Activated naive CD8-positive, alpha-beta T cell treated with anti-CD3 and anti-CD28 coated beads, Interleukin-2, amount 10 ng/mL, durations not matched to agents 7 days and 5 days (primary cell): ENCODE measurements around the gene MPHOSPH8. TPM values are rescaled to one million over a fixed set of nuclear protein-coding genes. Genes with fewer than 3 reads are reported as not detected.

ENCODE experiments used
- ATAC-seq: fragments of 150-1000 bp; cut with Tn5 transposase; one replicate; pipeline ENCODE4 v1.10.0; 2021; ENCODE audit warnings: low read depth, moderate library complexity
- POLR2A ChIA-PET: fragments of 350-600 bp; sonication (Branson Sonifier 250); formaldehyde crosslinking; loops from one replicate; lab custom pipeline; 2021; ENCODE audit warnings: antibody characterized with exemption; lab: Charles Lee
- DNase-seq: peaks from one replicate; pipeline ENCODE4 v3.0.0; 2021
- H3K27ac Mint-ChIP-seq: one replicate; pipeline ENCODE4 v1.8.0; 2022; ENCODE audit warnings: mild to moderate bottlenecking, mixed read lengths
- H3K27me3 Mint-ChIP-seq: one replicate; pipeline ENCODE4 v1.8.0; 2022; ENCODE audit warnings: mild to moderate bottlenecking, moderate library complexity, mixed read lengths
- H3K36me3 Mint-ChIP-seq: one replicate; pipeline ENCODE4 v1.8.0; 2021; ENCODE audit warnings: mild to moderate bottlenecking, mixed read lengths
- H3K4me1 Mint-ChIP-seq: one replicate; pipeline ENCODE4 v1.8.0; 2021; ENCODE audit warnings: mixed read lengths
- H3K4me3 Mint-ChIP-seq: one replicate; pipeline ENCODE4 v1.8.0; 2022; ENCODE audit warnings: mild to moderate bottlenecking, moderate library complexity, mixed read lengths
- H3K9me3 Mint-ChIP-seq: one replicate; pipeline ENCODE4 v1.8.0; 2021; ENCODE audit warnings: mixed read lengths
- total RNA-seq, 2 experiments: library from RNA; stranded (reverse); gene quantifications; one replicate each; pipeline ENCODE4 v1.2.3, GENCODE V29; 2021

Gene MPHOSPH8
- total RNA-seq, 2 experiments from 2014 or later: 62.6 to 65.9 TPM

- no peaks in the 10 kb centered on the region for H3K27me3 Mint-ChIP-seq
- POLR2A ChIA-PET: no interaction called here
- ATAC-seq: no peak
- H3K36me3 Mint-ChIP-seq: peaks cover 34% of the 10 kb centered on the region
- H3K9me3 Mint-ChIP-seq: no peaks in the 10 kb centered on the region
- no peak overlapping the region for H3K27ac Mint-ChIP-seq
- DNase-seq: no peak
- no peak overlapping the region for H3K4me3 Mint-ChIP-seq
- peaks cover 3% of the 10 kb centered on the region for H3K4me1 Mint-ChIP-seq
These were observed 12.6 kb downstream of the MPHOSPH8 start for GRCh38 chr13:19646063-19646462.

- POLR2A ChIA-PET: no interaction called here
- ATAC-seq: no peak
- Mint-ChIP-seq H3K4me3 (no peak overlapping the region), H3K27me3 (no peaks in the 10 kb centered on the region), H3K4me1 (peaks cover 2% of the 10 kb centered on the region), H3K9me3 (no peaks in the 10 kb centered on the region), H3K27ac (no peak overlapping the region), H3K36me3 (peaks cover 33% of the 10 kb centered on the region)
- DNase-seq: no peak
These were observed 17.3 kb downstream of the MPHOSPH8 start for GRCh38 chr13:19650742-19651141.

GRCh38 chr13:19657872-19658591 lies 24.6 kb downstream of the MPHOSPH8 start:
- DNase-seq (no peak), ATAC-seq (no peak)
- POLR2A ChIA-PET: no interaction called here
- Mint-ChIP-seq H3K36me3 (peaks cover 24% of the 10 kb centered on the region), H3K9me3 (no peaks in the 10 kb centered on the region), H3K4me1 (peaks cover 2% of the 10 kb centered on the region), H3K27me3 (no peaks in the 10 kb centered on the region), H3K27ac (peak overlapping the region; percentile 12), H3K4me3 (no peak overlapping the region)

GRCh38 chr13:19658831-19659230 lies 25.4 kb downstream of the MPHOSPH8 start:
- H3K36me3 Mint-ChIP-seq: peaks cover 24% of the 10 kb centered on the region
- no peak for DNase-seq
- no peaks in the 10 kb centered on the region for H3K27me3 Mint-ChIP-seq
- POLR2A ChIA-PET: no interaction called here
- no peaks in the 10 kb centered on the region for H3K9me3 Mint-ChIP-seq
- H3K4me1 Mint-ChIP-seq: no peaks in the 10 kb centered on the region
- no peak for ATAC-seq
- no peak overlapping the region for H3K4me3 Mint-ChIP-seq
- H3K27ac Mint-ChIP-seq: no peak overlapping the region

- H3K27ac Mint-ChIP-seq: no peak overlapping the region
- no peak for DNase-seq
- peaks cover 9% of the 10 kb centered on the region for H3K4me1 Mint-ChIP-seq
- H3K4me3 Mint-ChIP-seq: no peak overlapping the region
- ATAC-seq: no peak
- POLR2A ChIA-PET: no interaction called here
- H3K27me3 Mint-ChIP-seq: no peaks in the 10 kb centered on the region
- peaks cover 32% of the 10 kb centered on the region for H3K36me3 Mint-ChIP-seq
- no peaks in the 10 kb centered on the region for H3K9me3 Mint-ChIP-seq
These were observed 27.7 kb downstream of the MPHOSPH8 start for GRCh38 chr13:19661126-19661525.

- DNase-seq: no peak
These were observed 28.1 kb downstream of the MPHOSPH8 start for GRCh38 chr13:19661561-19661960.

GRCh38 chr13:19663416-19663979 lies 30.0 kb downstream of the MPHOSPH8 start:
- Mint-ChIP-seq H3K36me3 (peaks cover 42% of the 10 kb centered on the region), H3K4me3 (no peak overlapping the region), H3K9me3 (no peaks in the 10 kb centered on the region), H3K4me1 (peaks cover 9% of the 10 kb centered on the region), H3K27ac (no peak overlapping the region), H3K27me3 (no peaks in the 10 kb centered on the region)
- ATAC-seq (no peak), DNase-seq (no peak)
- POLR2A ChIA-PET: no interaction called here

More at GRCh38 chr13:19661561-19661960, 28.1 kb downstream of the MPHOSPH8 start:
- Mint-ChIP-seq H3K4me1 (peaks cover 9% of the 10 kb centered on the region), H3K4me3 (no peak overlapping the region), H3K36me3 (peaks cover 32% of the 10 kb centered on the region), H3K9me3 (no peaks in the 10 kb centered on the region), H3K27ac (no peak overlapping the region), H3K27me3 (no peaks in the 10 kb centered on the region)
- no peak for ATAC-seq
- POLR2A ChIA-PET: no interaction called here

GRCh38 chr13:19664481-19665230 lies 31.2 kb downstream of the MPHOSPH8 start:
- H3K9me3 Mint-ChIP-seq: no peaks in the 10 kb centered on the region
- POLR2A ChIA-PET: no interaction called here
- ATAC-seq: peak; percentile 39
- no peaks in the 10 kb centered on the region for H3K27me3 Mint-ChIP-seq
- DNase-seq: no peak
- peak overlapping the region; percentile 76 for H3K27ac Mint-ChIP-seq
- H3K36me3 Mint-ChIP-seq: peaks cover 41% of the 10 kb centered on the region
- H3K4me3 Mint-ChIP-seq: no peak overlapping the region
- H3K4me1 Mint-ChIP-seq: peaks cover 9% of the 10 kb centered on the region

GRCh38 chr13:19665427-19665859 lies 32.0 kb downstream of the MPHOSPH8 start:
- DNase-seq (no peak), ATAC-seq (no peak)
- POLR2A ChIA-PET: no interaction called here
- no peak overlapping the region for H3K4me3 Mint-ChIP-seq
- H3K27me3 Mint-ChIP-seq: no peaks in the 10 kb centered on the region
- peaks cover 9% of the 10 kb centered on the region for H3K4me1 Mint-ChIP-seq
- H3K9me3 Mint-ChIP-seq: no peaks in the 10 kb centered on the region
- peaks cover 43% of the 10 kb centered on the region for H3K36me3 Mint-ChIP-seq
- H3K27ac Mint-ChIP-seq: no peak overlapping the region

GRCh38 chr13:19668778-19669177 lies 35.3 kb downstream of the MPHOSPH8 start:
- Mint-ChIP-seq H3K9me3 (no peaks in the 10 kb centered on the region), H3K4me1 (peaks cover 9% of the 10 kb centered on the region), H3K36me3 (peaks cover 40% of the 10 kb centered on the region), H3K27me3 (no peaks in the 10 kb centered on the region), H3K27ac (no peak overlapping the region), H3K4me3 (no peak overlapping the region)
- ATAC-seq (no peak), DNase-seq (no peak)
- POLR2A ChIA-PET: no interaction called here

GRCh38 chr13:19670147-19670546 lies 36.7 kb downstream of the MPHOSPH8 start:
- no peak overlapping the region for H3K27ac Mint-ChIP-seq
- no peak for DNase-seq
- H3K4me1 Mint-ChIP-seq: no peaks in the 10 kb centered on the region
- H3K9me3 Mint-ChIP-seq: no peaks in the 10 kb centered on the region
- peaks cover 36% of the 10 kb centered on the region for H3K36me3 Mint-ChIP-seq
- no peak for ATAC-seq
- POLR2A ChIA-PET: no interaction called here
- no peak overlapping the region for H3K4me3 Mint-ChIP-seq
- no peaks in the 10 kb centered on the region for H3K27me3 Mint-ChIP-seq

GRCh38 chr13:19672990-19673389 lies 39.5 kb downstream of the MPHOSPH8 start:
- Mint-ChIP-seq H3K36me3 (peaks cover 37% of the 10 kb centered on the region), H3K27me3 (no peaks in the 10 kb centered on the region), H3K4me3 (no peak overlapping the region), H3K27ac (no peak overlapping the region), H3K9me3 (no peaks in the 10 kb centered on the region), H3K4me1 (peaks cover 4% of the 10 kb centered on the region)
- DNase-seq (no peak), ATAC-seq (no peak)
- POLR2A ChIA-PET: no interaction called here

- Mint-ChIP-seq H3K27me3 (no peaks in the 10 kb centered on the region), H3K4me1 (peaks cover 5% of the 10 kb centered on the region), H3K27ac (peak overlapping the region; percentile 1), H3K9me3 (no peaks in the 10 kb centered on the region), H3K4me3 (no peak overlapping the region), H3K36me3 (peaks cover 30% of the 10 kb centered on the region)
- no peak for ATAC-seq
- no peak for DNase-seq
- POLR2A ChIA-PET: no interaction called here
These were observed 40.3 kb downstream of the MPHOSPH8 start for GRCh38 chr13:19673473-19674430.
